ENCODE measurements around the gene XRCC3. TPM values are rescaled to one million over a fixed set of nuclear protein-coding genes. Genes with fewer than 3 reads are reported as not detected.

XRCC3 gene
- total and polyA plus RNA-seq, 2 experiments from 2014 or later: 20.4 to 72.9 TPM

DNA sequence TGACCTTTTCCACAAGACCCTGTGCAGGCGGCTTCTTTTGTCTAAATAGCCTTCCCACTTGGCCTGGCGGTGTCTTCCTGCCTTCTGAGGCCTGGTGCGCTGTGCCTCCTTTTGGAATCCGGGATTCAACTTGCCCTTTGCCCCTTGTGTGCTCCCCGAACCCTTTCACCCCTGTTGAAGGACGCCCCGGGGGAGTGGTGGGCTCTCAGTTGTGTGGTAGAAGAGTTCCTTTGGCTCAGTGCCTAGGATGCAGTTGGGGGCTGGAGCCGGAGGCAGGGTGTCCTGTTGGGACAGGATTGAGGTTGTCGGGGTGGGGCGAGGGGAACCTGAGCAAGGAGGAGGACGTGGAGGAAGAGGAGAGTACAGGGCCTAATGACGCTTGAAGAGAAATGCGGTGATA is 51.7 kb downstream of the XRCC3 start (continued):
- TF ChIP-seq, protein P1, sequence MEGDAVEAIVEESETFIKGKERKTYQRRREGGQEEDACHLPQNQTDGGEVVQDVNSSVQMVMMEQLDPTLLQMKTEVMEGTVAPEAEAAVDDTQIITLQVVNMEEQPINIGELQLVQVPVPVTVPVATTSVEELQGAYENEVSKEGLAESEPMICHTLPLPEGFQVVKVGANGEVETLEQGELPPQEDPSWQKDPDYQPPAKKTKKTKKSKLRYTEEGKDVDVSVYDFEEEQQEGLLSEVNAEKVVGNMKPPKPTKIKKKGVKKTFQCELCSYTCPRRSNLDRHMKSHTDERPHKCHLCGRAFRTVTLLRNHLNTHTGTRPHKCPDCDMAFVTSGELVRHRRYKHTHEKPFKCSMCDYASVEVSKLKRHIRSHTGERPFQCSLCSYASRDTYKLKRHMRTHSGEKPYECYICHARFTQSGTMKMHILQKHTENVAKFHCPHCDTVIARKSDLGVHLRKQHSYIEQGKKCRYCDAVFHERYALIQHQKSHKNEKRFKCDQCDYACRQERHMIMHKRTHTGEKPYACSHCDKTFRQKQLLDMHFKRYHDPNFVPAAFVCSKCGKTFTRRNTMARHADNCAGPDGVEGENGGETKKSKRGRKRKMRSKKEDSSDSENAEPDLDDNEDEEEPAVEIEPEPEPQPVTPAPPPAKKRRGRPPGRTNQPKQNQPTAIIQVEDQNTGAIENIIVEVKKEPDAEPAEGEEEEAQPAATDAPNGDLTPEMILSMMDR (conservative IDR thresholded peaks at IDR 0.05; ENCODE audit: low read depth in 2 of 2): no peak
- TF ChIP-seq STAT1 (IDR thresholded peaks at IDR 0.05; ENCODE audit: unreplicated experiment) (no peak), ZNF331 (CRISPR knock-in tag; IDR thresholded peaks at IDR 0.05; ENCODE audit: low read depth) (no peak), JUNB (IDR thresholded peaks at IDR 0.05; ENCODE audit: unreplicated experiment) (no peak), EZH2 (IDR thresholded peaks at IDR 0.05; ENCODE audit: low read depth, unreplicated experiment) (no peak), NANOG (IDR thresholded peaks at IDR 0.05; ENCODE audit: borderline replicate concordance) (no peak), POLR2AphosphoS5 (IDR thresholded peaks at IDR 0.05; ENCODE audit: low read depth) (no peak)

DNA sequence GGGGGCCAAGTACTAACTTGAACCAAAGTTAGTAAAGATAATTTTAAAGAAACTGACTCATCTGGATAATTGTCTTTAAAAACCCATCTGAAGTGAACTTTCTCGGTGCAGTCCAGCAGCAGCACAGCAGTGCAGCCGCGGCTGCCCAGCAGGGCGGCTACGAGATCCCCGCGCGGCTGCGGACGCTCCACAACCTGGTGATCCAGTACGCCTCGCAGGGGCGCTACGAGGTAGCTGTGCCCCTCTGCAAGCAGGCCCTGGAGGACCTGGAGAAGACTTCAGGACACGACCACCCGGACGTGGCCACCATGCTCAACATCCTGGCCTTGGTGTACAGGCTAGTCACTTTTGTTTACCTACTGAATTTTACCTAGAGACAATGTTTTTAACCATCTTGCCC is 52.7 kb downstream of the XRCC3 start:
- no peaks in the 10 kb centered on the region for H3K4me1 ChIP-seq (ENCODE audit: insufficient read depth)
- peaks cover 19% of the 10 kb centered on the region for H4K20me1 ChIP-seq (replicated peaks; ENCODE audit: insufficient read depth)
- H3K9me3 Mint-ChIP-seq: no peaks in the 10 kb centered on the region
- H3F3A ChIP-seq (replicated peaks; ENCODE audit: low read depth): peaks cover 4% of the 10 kb centered on the region; the same call in 1 of the 2 replicates
- peaks cover 68% of the 10 kb centered on the region for H3K36me3 Mint-ChIP-seq (ENCODE audit: low read depth)
- DNase-seq (ENCODE audit: low spot score) (no peak), ATAC-seq (no peak)
- peaks cover 29% of the 10 kb centered on the region for H3K36me3 ChIP-seq (ENCODE audit: insufficient read depth)
- peaks cover 11% of the 10 kb centered on the region for H3K79me2 ChIP-seq (replicated peaks; ENCODE audit: insufficient read depth)
- H3K4me2 ChIP-seq: no peak overlapping the region
- no peak overlapping the region for H3K27ac Mint-ChIP-seq
- H3K27me3 Mint-ChIP-seq (ENCODE audit: insufficient read depth, low read depth, poor library complexity): no peaks in the 10 kb centered on the region
- H3K4me3 ChIP-seq: no peak overlapping the region
- H3K9me2 ChIP-seq (ENCODE audit: insufficient read depth): no peaks in the 10 kb centered on the region
- H3K27ac ChIP-seq (ENCODE audit: low read depth): no peak overlapping the region
- no peak overlapping the region for H2AFZ ChIP-seq
- no peaks in the 10 kb centered on the region for H3K4me1 Mint-ChIP-seq
- no peak overlapping the region for H3K4me3 Mint-ChIP-seq
- no peaks in the 10 kb centered on the region for H3K27me3 ChIP-seq (ENCODE audit: insufficient read depth)
- TF ChIP-seq ZNF331 (CRISPR knock-in tag; IDR thresholded peaks at IDR 0.05; ENCODE audit: low read depth) (no peak), POLR2AphosphoS5 (IDR thresholded peaks at IDR 0.05; ENCODE audit: low read depth) (no peak), EZH2phosphoT487 (IDR thresholded peaks at IDR 0.05; ENCODE audit: unreplicated experiment) (no peak), JUNB (IDR thresholded peaks at IDR 0.05; ENCODE audit: unreplicated experiment) (no peak), EZH2 (IDR thresholded peaks at IDR 0.05; ENCODE audit: low read depth, unreplicated experiment) (no peak), STAT1 (IDR thresholded peaks at IDR 0.05; ENCODE audit: unreplicated experiment) (no peak), NANOG (IDR thresholded peaks at IDR 0.05; ENCODE audit: borderline replicate concordance) (no peak), ZNF114 (CRISPR knock-in tag; IDR thresholded peaks at IDR 0.05) (no peak)
- TF ChIP-seq, protein P2, sequence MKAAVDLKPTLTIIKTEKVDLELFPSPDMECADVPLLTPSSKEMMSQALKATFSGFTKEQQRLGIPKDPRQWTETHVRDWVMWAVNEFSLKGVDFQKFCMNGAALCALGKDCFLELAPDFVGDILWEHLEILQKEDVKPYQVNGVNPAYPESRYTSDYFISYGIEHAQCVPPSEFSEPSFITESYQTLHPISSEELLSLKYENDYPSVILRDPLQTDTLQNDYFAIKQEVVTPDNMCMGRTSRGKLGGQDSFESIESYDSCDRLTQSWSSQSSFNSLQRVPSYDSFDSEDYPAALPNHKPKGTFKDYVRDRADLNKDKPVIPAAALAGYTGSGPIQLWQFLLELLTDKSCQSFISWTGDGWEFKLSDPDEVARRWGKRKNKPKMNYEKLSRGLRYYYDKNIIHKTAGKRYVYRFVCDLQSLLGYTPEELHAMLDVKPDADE (IDR thresholded peaks at IDR 0.05): no peak
- TF ChIP-seq, protein P3, sequence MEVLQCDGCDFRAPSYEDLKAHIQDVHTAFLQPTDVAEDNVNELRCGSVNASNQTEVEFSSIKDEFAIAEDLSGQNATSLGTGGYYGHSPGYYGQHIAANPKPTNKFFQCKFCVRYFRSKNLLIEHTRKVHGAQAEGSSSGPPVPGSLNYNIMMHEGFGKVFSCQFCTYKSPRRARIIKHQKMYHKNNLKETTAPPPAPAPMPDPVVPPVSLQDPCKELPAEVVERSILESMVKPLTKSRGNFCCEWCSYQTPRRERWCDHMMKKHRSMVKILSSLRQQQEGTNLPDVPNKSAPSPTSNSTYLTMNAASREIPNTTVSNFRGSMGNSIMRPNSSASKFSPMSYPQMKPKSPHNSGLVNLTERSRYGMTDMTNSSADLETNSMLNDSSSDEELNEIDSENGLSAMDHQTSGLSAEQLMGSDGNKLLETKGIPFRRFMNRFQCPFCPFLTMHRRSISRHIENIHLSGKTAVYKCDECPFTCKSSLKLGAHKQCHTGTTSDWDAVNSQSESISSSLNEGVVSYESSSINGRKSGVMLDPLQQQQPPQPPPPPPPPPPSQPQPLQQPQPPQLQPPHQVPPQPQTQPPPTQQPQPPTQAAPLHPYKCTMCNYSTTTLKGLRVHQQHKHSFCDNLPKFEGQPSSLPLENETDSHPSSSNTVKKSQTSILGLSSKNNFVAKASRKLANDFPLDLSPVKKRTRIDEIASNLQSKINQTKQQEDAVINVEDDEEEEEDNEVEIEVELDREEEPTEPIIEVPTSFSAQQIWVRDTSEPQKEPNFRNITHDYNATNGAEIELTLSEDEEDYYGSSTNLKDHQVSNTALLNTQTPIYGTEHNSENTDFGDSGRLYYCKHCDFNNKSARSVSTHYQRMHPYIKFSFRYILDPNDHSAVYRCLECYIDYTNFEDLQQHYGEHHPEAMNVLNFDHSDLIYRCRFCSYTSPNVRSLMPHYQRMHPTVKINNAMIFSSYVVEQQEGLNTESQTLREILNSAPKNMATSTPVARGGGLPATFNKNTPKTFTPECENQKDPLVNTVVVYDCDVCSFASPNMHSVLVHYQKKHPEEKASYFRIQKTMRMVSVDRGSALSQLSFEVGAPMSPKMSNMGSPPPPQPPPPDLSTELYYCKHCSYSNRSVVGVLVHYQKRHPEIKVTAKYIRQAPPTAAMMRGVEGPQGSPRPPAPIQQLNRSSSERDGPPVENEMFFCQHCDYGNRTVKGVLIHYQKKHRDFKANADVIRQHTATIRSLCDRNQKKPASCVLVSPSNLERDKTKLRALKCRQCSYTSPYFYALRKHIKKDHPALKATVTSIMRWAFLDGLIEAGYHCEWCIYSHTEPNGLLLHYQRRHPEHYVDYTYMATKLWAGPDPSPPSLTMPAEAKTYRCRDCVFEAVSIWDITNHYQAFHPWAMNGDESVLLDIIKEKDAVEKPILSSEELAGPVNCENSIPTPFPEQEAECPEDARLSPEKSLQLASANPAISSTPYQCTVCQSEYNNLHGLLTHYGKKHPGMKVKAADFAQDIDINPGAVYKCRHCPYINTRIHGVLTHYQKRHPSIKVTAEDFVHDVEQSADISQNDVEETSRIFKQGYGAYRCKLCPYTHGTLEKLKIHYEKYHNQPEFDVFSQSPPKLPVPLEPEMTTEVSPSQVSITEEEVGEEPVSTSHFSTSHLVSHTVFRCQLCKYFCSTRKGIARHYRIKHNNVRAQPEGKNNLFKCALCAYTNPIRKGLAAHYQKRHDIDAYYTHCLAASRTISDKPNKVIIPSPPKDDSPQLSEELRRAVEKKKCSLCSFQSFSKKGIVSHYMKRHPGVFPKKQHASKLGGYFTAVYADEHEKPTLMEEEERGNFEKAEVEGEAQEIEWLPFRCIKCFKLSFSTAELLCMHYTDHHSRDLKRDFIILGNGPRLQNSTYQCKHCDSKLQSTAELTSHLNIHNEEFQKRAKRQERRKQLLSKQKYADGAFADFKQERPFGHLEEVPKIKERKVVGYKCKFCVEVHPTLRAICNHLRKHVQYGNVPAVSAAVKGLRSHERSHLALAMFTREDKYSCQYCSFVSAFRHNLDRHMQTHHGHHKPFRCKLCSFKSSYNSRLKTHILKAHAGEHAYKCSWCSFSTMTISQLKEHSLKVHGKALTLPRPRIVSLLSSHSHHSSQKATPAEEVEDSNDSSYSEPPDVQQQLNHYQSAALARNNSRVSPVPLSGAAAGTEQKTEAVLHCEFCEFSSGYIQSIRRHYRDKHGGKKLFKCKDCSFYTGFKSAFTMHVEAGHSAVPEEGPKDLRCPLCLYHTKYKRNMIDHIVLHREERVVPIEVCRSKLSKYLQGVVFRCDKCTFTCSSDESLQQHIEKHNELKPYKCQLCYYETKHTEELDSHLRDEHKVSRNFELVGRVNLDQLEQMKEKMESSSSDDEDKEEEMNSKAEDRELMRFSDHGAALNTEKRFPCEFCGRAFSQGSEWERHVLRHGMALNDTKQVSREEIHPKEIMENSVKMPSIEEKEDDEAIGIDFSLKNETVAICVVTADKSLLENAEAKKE (CRISPR knock-in tag; IDR thresholded peaks at IDR 0.05): no peak
- TF ChIP-seq, protein P1 (conservative IDR thresholded peaks at IDR 0.05; ENCODE audit: low read depth in 2 of 2): no peak

Measured in GM23338 (cell line).